ENCODE results near the gene PCNX2.

GRCh38 chr1:233182587-233182986 lies 112.9 kb downstream of the PCNX2 start:
- TF ChIP-seq CTCF (IDR thresholded peaks at IDR 0.05) (no peak), ZFX (IDR thresholded peaks at IDR 0.05; ENCODE audit: borderline replicate concordance) (no peak)

All from 22Rv1 (cell line).